CD4-positive, alpha-beta T cell treated with Interleukin-4 for 1 hour (primary cell): ENCODE results near the gene OR6B2.
"Not testable (repeated sequence)": the region's sequence is repeated elsewhere in the genome, so short reads cannot be mapped to it uniquely, and the experiment has no call there.

Experiments
- DNase-seq, 2 donors: peaks; one replicate each; pipeline ENCODE4 v3.0.0-alpha.2; 2020 to 2022

Gene OR6B2

DNA sequence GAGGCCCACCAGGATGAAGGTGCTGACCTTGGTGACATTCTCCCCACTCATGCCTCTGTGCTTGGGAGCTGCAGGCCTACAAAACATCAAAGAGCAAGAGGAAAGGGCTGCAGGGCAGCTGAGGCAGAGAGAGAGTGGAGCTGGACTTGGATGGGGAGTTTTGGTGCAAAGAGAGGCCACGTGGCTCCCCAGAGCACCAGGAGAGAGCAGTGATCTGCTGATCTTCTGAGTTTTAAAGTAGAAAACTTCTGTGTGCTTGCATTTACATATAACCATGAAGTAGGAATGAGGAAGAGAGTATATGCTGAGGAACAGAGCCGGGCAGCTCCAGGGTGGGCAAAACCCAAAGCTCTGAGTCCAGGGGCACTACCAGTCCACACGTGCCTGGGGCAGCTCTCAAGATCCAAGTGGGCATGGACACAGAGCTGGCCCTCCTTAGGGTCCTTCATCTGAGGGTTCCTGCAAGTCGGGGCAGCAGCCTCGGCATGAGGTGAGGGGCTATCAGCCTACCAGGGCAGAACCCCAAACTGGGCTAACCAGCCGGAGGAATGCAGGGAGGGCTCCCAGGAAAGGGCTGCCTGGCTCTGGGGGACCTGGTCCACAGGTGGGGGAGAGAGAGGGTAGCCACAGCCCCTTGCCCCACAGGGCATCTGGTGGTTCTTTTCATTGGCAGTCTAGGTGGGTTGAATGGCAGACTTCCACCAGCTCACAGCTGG, at the start of gene OR6B2:
Gene OR6B2 (minus strand): TSS at position 51 of the 716 bp plus-strand sequence. CDS start 0 bp downstream, at position 51.
- no peak for DNase-seq

- no peak for DNase-seq
Observed at GRCh38 chr2:240078631-240079030, 48.4 kb upstream of the OR6B2 start.

GRCh38 chr2:240077442-240077841, 47.2 kb upstream of the OR6B2 start:
- no peak for DNase-seq

DNA sequence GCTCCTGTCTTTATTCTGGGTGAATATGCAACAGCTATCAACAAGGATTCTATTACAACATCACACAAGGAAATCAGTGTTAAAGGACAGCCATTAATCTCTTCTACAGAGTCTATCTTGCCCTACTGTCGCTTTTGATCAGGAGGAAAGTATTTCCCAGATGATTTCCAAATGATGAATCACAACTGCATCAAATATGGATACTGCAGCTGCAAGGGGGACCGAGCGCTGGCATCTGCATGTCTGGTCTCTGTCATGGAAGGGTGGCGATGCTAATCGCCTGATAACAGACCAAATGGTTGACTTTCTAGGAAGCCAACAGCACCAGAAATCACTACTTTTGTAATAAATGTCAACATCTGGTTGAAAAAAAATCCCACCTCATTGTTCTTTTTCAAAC, 44.3 kb upstream of the OR6B2 start:
- no peak for DNase-seq

GRCh38 chr2:240070907-240071306, 40.7 kb upstream of the OR6B2 start:
- DNase-seq, result no peak

DNA sequence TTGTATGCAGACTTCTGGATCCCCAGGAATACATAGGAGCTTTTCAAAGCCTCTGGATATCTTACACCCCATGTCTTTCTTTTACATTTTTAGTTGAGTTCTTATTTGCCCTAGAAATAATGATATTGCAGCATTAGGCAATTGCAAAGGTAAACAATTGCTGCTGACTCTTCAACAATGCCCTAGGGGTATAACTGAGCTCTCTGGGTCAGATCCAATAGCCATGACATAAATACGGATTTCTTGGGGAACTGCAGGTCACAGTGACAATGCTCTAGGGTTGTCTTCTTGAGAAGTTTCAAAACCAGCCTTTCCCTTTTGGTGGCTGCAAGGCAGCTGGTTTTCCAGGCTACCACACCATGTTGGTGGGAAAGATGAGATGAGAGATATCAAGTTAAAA, 39.6 kb upstream of the OR6B2 start:
- DNase-seq, result no peak

DNA sequence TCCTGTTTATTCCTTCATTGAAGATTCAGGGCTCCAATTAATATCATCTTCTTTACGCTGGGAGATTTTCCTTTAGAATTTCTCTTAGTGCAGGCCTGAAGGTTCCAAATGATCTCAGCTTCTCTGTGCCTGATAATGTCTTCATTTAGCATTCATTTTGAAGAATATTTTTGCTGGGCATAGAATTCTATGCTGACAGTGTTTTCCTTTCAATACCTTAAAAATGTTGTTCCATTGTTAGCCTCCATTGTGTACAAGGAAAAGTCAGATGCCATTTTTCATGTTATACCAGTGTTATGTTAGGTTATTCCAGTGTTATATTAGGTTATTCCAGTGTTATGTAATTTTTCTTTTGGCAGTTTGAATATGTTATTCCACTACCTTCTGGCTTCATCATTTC, 38.0 kb upstream of the OR6B2 start:
- no peak for DNase-seq

DNA sequence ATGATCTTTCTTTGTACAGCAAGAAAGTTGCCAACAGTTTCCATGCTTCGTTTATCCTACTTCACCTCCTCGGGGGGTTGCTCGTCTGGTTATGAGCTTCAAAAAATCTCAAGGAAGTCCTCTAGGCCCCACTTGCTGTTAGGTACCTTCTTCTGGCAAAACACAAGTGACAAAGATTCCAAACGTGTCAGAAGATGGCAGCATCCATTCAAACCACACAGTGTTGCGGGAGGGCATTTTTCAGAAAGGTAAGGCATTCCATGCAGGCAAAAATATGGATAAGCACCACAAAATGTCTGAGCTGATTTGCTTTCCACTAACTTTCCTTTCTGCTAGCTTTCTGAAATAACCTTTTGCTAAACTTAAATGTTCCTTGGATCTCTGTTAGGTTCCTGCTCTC, 36.3 kb upstream of the OR6B2 start:
- no peak for DNase-seq

GRCh38 chr2:240064898-240065297, 34.7 kb upstream of the OR6B2 start:
- no peak for DNase-seq

DNA sequence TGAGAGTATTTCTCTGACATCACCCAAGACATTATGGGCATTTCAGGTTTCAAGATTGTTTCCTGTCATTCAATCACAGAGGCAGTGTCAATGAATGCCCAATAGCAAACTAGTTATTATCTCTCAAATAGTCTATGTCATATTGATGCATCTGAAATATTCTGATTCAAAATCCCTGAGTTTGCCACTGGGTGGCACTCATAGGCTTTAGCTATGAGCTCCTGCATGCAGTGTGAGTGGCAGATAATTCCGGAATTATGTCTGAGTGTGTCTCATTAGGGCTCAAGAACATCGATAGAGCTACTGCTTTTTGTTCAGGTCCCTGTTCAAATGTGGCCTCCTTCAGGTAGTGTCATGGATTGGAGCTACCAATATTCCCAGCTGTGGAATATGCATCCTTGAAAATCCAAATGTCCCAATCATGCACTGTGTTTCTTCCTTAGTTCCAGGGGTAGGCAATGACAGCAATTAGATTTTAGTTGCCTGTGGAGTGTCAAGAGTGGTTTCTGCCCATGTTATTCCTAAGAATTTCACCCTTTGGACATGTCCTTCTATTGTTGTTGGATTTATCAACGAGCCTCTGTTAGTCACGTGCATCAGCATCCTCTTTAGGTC, 30.9 kb upstream of the OR6B2 start:
- DNase-seq, result peak; percentile 41 to 63

DNA sequence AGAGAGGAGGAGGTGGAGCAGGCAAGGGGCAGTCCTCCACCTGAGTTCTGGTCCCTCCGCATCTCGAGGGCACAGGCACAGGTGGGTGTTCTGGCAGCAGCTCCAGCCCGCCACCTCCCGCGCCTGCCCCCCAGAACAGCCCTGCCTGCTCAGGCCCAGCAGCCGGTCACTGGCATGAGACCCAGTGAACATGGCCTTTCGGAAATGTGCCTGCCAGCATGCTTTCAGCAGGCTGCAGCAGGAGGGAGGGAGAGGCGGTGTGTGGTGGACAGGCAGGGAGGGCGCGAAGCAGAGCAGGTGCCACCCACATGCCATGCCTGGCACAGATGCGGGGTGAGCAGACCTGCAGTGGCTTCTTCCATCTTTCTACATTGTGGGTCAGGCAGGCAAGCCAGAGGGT, 26.4 kb upstream of the OR6B2 start:
- DNase-seq, result no peak

DNA sequence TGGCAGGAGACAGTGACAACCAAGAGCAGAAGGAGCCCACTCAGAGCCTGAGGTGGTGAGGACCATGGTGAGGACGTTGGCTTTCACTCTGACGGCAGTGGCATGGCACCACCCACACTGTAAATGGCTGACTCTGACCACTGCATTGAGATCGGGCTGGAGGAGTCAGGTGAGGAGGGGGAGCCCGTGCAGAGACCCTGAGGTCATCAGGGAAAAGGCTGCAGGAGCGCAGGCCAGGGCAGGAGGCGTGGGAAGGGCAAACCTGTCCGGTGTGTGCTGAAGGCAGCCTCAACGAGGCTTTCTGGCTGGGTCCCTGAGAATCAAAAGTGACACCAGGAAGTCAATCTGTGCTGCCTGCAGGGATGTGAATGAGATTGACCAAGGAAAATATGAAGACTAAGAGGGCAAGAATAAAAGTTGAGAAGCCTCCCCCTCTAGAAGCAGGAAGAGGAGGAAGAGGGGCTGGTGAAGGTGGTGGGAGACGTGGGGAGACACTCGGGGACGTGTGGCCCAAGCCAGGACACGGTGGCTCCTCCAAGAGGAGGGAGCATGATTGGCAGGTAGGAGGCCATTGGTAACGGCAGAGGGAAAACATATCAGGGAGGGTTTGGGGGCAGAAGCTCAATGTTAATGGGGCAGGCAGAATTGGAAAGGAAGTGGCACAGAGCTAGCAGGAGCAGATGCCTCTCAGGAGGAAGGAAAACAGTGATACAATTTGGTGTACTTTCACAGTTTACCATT, 25.1 kb upstream of the OR6B2 start:
- no peak for DNase-seq

- DNase-seq, result no peak
Observed at GRCh38 chr2:240053173-240054155, 23.2 kb upstream of the OR6B2 start, which contains the start of gene OR6B3. TSS of gene OR6B3 (minus strand) at chr2:240053521.

- no peak for DNase-seq
Observed at GRCh38 chr2:240052524-240052923, 22.3 kb upstream of the OR6B2 start.

DNA sequence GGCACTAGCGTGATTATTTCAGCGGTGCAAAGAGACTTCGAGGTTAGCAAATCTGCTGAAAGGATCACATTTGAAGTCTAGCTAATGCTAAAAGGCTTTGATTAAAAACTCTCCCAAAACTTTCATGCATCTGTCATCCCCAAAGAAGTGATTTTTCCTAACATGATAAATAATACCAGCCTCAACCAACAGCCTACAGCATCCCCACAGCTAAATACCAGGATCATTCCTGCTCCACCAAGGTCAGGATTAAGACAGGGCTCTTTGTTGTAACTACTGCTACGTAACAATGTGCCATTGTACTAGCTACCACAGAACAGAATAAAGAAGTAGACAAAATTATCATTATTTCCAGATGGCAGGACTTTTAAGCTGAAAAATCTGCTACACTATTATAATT, 21.5 kb upstream of the OR6B2 start:
- no peak for DNase-seq

GRCh38 chr2:240050278-240050677, 20.0 kb upstream of the OR6B2 start:
- no peak for DNase-seq

GRCh38 chr2:240048237-240048636, 18.0 kb upstream of the OR6B2 start:
- DNase-seq, result no peak

DNA sequence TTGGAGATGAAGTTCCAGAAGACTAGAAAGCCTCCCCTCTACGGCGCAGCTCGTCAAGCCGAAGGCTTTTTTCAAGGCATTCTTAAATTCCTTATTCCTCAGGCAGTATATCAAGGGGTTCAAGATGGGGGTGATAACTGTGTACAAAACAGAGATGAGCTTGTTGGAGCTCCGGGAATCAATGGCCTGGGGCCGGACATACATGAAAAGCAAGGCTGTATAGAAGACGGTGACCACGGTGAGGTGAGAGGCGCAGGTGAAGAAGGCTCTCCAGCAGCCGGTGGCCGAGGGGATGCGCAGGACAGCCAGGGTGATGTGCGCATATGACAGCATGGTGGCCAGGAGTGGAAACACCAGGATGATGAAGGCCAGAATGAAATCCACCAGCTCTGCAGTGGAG, 14.9 kb upstream of the OR6B2 start:
- no peak for DNase-seq

- DNase-seq, result not testable (repeated sequence)
Observed at GRCh38 chr2:240044096-240044495, 13.9 kb upstream of the OR6B2 start.

GRCh38 chr2:240043279-240043989, 13.2 kb upstream of the OR6B2 start:
- no peak for DNase-seq

GRCh38 chr2:240042740-240043139, 12.5 kb upstream of the OR6B2 start:
- no peak for DNase-seq

- no peak for DNase-seq
Observed at GRCh38 chr2:240041363-240041762, 11.1 kb upstream of the OR6B2 start.
